HCT116 (cell line): ENCODE data around the gene PRPF39. TPM values are rescaled to one million over a fixed set of nuclear protein-coding genes. Genes with fewer than 3 reads are reported as not detected.

Experiments
- ATAC-seq: fragments of 200-7000 bp; cut with Tn5 transposase; 2 replicates; pipeline ENCODE4 v1.9.1; 2020; ENCODE audit warnings: mild to moderate bottlenecking, moderate library complexity
- BruUV-seq: library from RNA; stranded (reverse); fragments of 400-500 nt; replicated peaks from 2 replicates; lab custom pipeline; 2021; lab: Mats Ljungman, UMichigan
- CTCF ChIA-PET: fragments of 300-600 bp; sonication (Branson Sonifier 250); formaldehyde crosslinking; loops from one replicate; lab custom pipeline; 2021; ENCODE audit warnings: antibody characterized with exemption; lab: Charles Lee
- POLR2A ChIA-PET: fragments of 300-600, 350-600 bp; sonication (Branson Sonifier 250); formaldehyde crosslinking; loops from one replicate; lab custom pipeline; 2021; ENCODE audit warnings: antibody characterized with exemption; lab: Charles Lee
- RAD21 ChIA-PET, 2 experiments: fragments of 300-600 bp; sonication (Branson Sonifier 250); formaldehyde crosslinking; loops; one replicate each; lab custom pipeline; 2023; ENCODE audit warnings: low total read pairs in 2 of 2; ENCODE audit not compliant: uncharacterized antibody in 2 of 2, unreplicated experiment in 2 of 2, low non-redundant PET in 1 of 2; lab: Charles Lee
- DNase-seq: peaks from one replicate; pipeline ENCODE4 v3.0.0-alpha.2; 2010; ENCODE audit warnings: low read depth, low spot score
- H2AFZ ChIP-seq: fragments of 200-600 bp; shearing (Covaris generic), sonication (generic); 2 replicates; pipeline ENCODE4 v1.6.1; 2017; ENCODE audit warnings: low read depth, mixed run types, mixed read lengths, antibody characterized with exemption, low read length; ENCODE audit not compliant: poor library complexity, severe bottlenecking
- H3K27ac ChIP-seq: 2 replicates; pipeline ENCODE4 v1.5.1; 2012; ENCODE audit warnings: low read depth, low read length
- H3K27me3 ChIP-seq: fragments of 200-600 bp; sonication (generic); 2 replicates; pipeline ENCODE4 v1.6.1; 2016; ENCODE audit warnings: mixed run types, low read length, mixed read lengths; ENCODE audit not compliant: insufficient read depth
- H3K36me3 ChIP-seq, 2 experiments: fragments of 200-500 bp in 1 of 2; fragments of 200-600 bp in 1 of 2; sonication (Bioruptor generic) in 1 of 2; sonication (generic) in 1 of 2; 2 replicates each; pipeline versions ENCODE4 v1.5.1 to v1.6.1; 2014 to 2016; ENCODE audit warnings: low read length in 2 of 2, inconsistent platforms in 1 of 2, mixed read lengths in 1 of 2, mixed run types in 1 of 2; ENCODE audit not compliant: insufficient read depth in 2 of 2, control insufficient read depth in 1 of 2
- H3K4me1 ChIP-seq, 2 experiments: fragments of 200-600 bp in 1 of 2; sonication (generic) in 1 of 2; 2 replicates each; pipeline versions ENCODE4 v1.5.1 to v1.6.1; 2012 to 2017; ENCODE audit warnings: low read length in 2 of 2, inconsistent platforms in 1 of 2, mild to moderate bottlenecking in 1 of 2, mixed read lengths in 1 of 2, mixed run types in 1 of 2, moderate library complexity in 1 of 2; ENCODE audit not compliant: insufficient read depth in 2 of 2, control insufficient read depth in 1 of 2
- H3K4me2 ChIP-seq: fragments of 200-600 bp; sonication (generic); 2 replicates; pipeline ENCODE4 v1.6.1; 2017; ENCODE audit warnings: mixed run types, low read length, mixed read lengths
- H3K4me3 ChIP-seq, 2 experiments: fragments of 200-600 bp in 1 of 2; sonication (generic) in 1 of 2; replicated peaks in 1 of 2; 2 replicates each; pipeline ENCODE4 v1.5.1; 2011 to 2016; ENCODE audit warnings: low read length in 2 of 2, control low read depth in 1 of 2, low read depth in 1 of 2, mild to moderate bottlenecking in 1 of 2, mixed read lengths in 1 of 2, mixed run types in 1 of 2
- H3K79me2 ChIP-seq: fragments of 200-600 bp; sonication (generic); 2 replicates; pipeline ENCODE4 v1.6.1; 2017; ENCODE audit warnings: mild to moderate bottlenecking, mixed run types, low read length, moderate library complexity, mixed read lengths; ENCODE audit not compliant: insufficient read depth
- H3K9ac ChIP-seq: fragments of 200-600 bp; sonication (generic); 2 replicates; pipeline ENCODE4 v1.6.1; 2016; ENCODE audit warnings: low read length, mixed read lengths
- H3K9me2 ChIP-seq: fragments of 200-600 bp; sonication (generic), shearing (Covaris generic); 2 replicates; pipeline ENCODE4 v1.6.1; 2017; ENCODE audit warnings: mixed run types, mild to moderate bottlenecking, moderate library complexity; ENCODE audit not compliant: insufficient read depth
- H3K9me3 ChIP-seq, 2 experiments: fragments of 200-500 bp in 1 of 2; fragments of 200-600 bp in 1 of 2; sonication (Bioruptor generic) in 1 of 2; sonication (generic) in 1 of 2; 2 replicates each; pipeline ENCODE4 v1.6.1; 2014 to 2017; ENCODE audit warnings: low read length in 2 of 2, mixed read lengths in 2 of 2, inconsistent platforms in 1 of 2, low read depth in 1 of 2, mild to moderate bottlenecking in 1 of 2, mixed run types in 1 of 2, moderate library complexity in 1 of 2; ENCODE audit not compliant: control insufficient read depth in 1 of 2, insufficient read depth in 1 of 2
- H4K20me1 ChIP-seq: fragments of 200-600 bp; sonication (generic), shearing (Covaris generic); 2 replicates; pipeline ENCODE4 v1.6.1; 2017; ENCODE audit warnings: mixed run types, mild to moderate bottlenecking, moderate library complexity; ENCODE audit not compliant: insufficient read depth
- CBX3 ChIP-seq: IDR thresholded peaks from 2 replicates; pipeline ENCODE4 v1.6.1; 2012; ENCODE audit warnings: low read depth
- CTCF ChIP-seq, 3 experiments: fragments of 200-600 bp in 1 of 3; sonication (generic) in 1 of 3; IDR thresholded peaks in 2 of 3; conservative IDR thresholded peaks in 1 of 3; 2 replicates each; pipeline ENCODE4 v1.5.1; 2012 to 2017; ENCODE audit warnings: low read depth in 2 of 3, low read length in 2 of 3, antibody characterized with exemption in 1 of 3, borderline replicate concordance in 1 of 3, control low read depth in 1 of 3, mild to moderate bottlenecking in 1 of 3, mixed read lengths in 1 of 3, mixed run types in 1 of 3, moderate library complexity in 1 of 3; ENCODE audit not compliant: insufficient read depth in 1 of 3
- EGR1 ChIP-seq: IDR thresholded peaks from 2 replicates; pipeline ENCODE4 v1.6.1; 2012; ENCODE audit warnings: low read depth
- ELF1 ChIP-seq: IDR thresholded peaks from 2 replicates; pipeline ENCODE4 v1.6.1; 2012; ENCODE audit warnings: low read depth, borderline replicate concordance
- EZH2 ChIP-seq: fragments of 200-600 bp; sonication (generic); IDR thresholded peaks from 2 replicates; pipeline ENCODE4 v1.6.1; 2017; ENCODE audit warnings: antibody characterized with exemption, mixed run types
- EZH2phosphoT487 ChIP-seq: fragments of 200-600 bp; IDR thresholded peaks from 2 replicates; pipeline ENCODE4 v1.6.1; 2018; ENCODE audit warnings: antibody characterized with exemption, borderline replicate concordance
- FOSL1 ChIP-seq: IDR thresholded peaks from 2 replicates; pipeline ENCODE4 v1.6.1; 2012; ENCODE audit warnings: low read depth
- JUND ChIP-seq: IDR thresholded peaks from 2 replicates; pipeline ENCODE4 v1.6.1; 2012
- MAX ChIP-seq: IDR thresholded peaks from 2 replicates; pipeline ENCODE4 v1.6.1; 2012
- RAD21 ChIP-seq: IDR thresholded peaks from 2 replicates; pipeline ENCODE4 v1.6.1; 2012; ENCODE audit warnings: low read depth, mild to moderate bottlenecking
- SIN3A ChIP-seq: IDR thresholded peaks from 2 replicates; pipeline ENCODE4 v1.6.1; 2012; ENCODE audit warnings: low read depth
- SP1 ChIP-seq: IDR thresholded peaks from 2 replicates; pipeline ENCODE4 v1.6.1; 2012; ENCODE audit warnings: low read depth
- SRF ChIP-seq: IDR thresholded peaks from 2 replicates; pipeline ENCODE4 v1.6.1; 2012; ENCODE audit warnings: low read depth
- TCF7L2 ChIP-seq: IDR thresholded peaks from 2 replicates; pipeline ENCODE4 v1.7.0; 2011; ENCODE audit warnings: borderline replicate concordance, inconsistent platforms; ENCODE audit not compliant: insufficient read depth, insufficient read length; ENCODE audit errors: extremely low read depth
- YY1 ChIP-seq: IDR thresholded peaks from 2 replicates; pipeline ENCODE4 v1.6.1; 2011; ENCODE audit warnings: low read length, low read depth, moderate library complexity, mild to moderate bottlenecking; ENCODE audit not compliant: insufficient replicate concordance; ENCODE audit errors: extremely low read depth
- ZFX ChIP-seq: fragments of 450-650 bp; IDR thresholded peaks from 2 replicates; pipeline ENCODE4 v1.6.1; 2017
- ZNF274 ChIP-seq: fragments of 200-500 bp; sonication (Bioruptor generic); IDR thresholded peaks from 2 replicates; pipeline ENCODE4 v1.6.1; 2014; ENCODE audit warnings: mild to moderate bottlenecking, low read depth, low read length, inconsistent platforms
- intact Hi-C: fragments of 100-400 bp; cut with micrococcal nuclease; formaldehyde crosslinking; loops from 2 replicates; pipeline ENCODE4 v1.10.0; 2022
- total RNA-seq: library from RNA; stranded (reverse); gene quantifications from one replicate; pipeline ENCODE4 v1.2.1, GENCODE V29; 2021; ENCODE audit not compliant: unreplicated experiment
- TF ChIP-seq, protein P1 (sequence below): IDR thresholded peaks from 2 replicates; pipeline ENCODE4 v1.6.1; 2011; ENCODE audit warnings: mild to moderate bottlenecking, low read length, moderate library complexity; ENCODE audit not compliant: insufficient replicate concordance; ENCODE audit errors: extremely low read depth

The PRPF39 gene
- total RNA-seq, 1 experiment from 2014 or later = 44.7 TPM

- no peak overlapping the region for H3K27ac ChIP-seq
- no peaks in the 10 kb centered on the region for H3K36me3 ChIP-seq
- no peaks in the 10 kb centered on the region for H3K27me3 ChIP-seq
- POLR2A ChIA-PET = no interaction called here
- no peak for TF ChIP-seq MAX
- TF ChIP-seq CTCF (IDR thresholded peaks at IDR 0.05 in 2 of 3, conservative IDR thresholded peaks at IDR 0.05 in 1 of 3; ENCODE audit: borderline replicate concordance in 1 of 3, insufficient read depth in 1 of 3, low read depth in 2 of 3, low read length in 2 of 3) = no peak
- no peak for TF ChIP-seq JUND
- no peak for TF ChIP-seq SIN3A
- no peak for TF ChIP-seq YY1
- TF ChIP-seq, protein P1, sequence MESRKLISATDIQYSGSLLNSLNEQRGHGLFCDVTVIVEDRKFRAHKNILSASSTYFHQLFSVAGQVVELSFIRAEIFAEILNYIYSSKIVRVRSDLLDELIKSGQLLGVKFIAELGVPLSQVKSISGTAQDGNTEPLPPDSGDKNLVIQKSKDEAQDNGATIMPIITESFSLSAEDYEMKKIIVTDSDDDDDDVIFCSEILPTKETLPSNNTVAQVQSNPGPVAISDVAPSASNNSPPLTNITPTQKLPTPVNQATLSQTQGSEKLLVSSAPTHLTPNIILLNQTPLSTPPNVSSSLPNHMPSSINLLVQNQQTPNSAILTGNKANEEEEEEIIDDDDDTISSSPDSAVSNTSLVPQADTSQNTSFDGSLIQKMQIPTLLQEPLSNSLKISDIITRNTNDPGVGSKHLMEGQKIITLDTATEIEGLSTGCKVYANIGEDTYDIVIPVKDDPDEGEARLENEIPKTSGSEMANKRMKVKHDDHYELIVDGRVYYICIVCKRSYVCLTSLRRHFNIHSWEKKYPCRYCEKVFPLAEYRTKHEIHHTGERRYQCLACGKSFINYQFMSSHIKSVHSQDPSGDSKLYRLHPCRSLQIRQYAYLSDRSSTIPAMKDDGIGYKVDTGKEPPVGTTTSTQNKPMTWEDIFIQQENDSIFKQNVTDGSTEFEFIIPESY = no peak
- no peak for TF ChIP-seq TCF7L2
- no peak for TF ChIP-seq SP1
- TF ChIP-seq ZFX = no peak
- no peak for TF ChIP-seq FOSL1
- TF ChIP-seq SRF = no peak
- TF ChIP-seq RAD21 = no peak
- TF ChIP-seq ELF1 = no peak
- TF ChIP-seq CBX3 = no peak
- TF ChIP-seq EZH2 = no peak
- no peak for TF ChIP-seq EZH2phosphoT487
- TF ChIP-seq ZNF274 = no peak
- TF ChIP-seq EGR1 = no peak
- TF ChIP-seq, all 23 proteins: peak for 0
- DNase-seq (no peak), ATAC-seq (no peak)
- no peak overlapping the region for H3K4me2 ChIP-seq
- intact Hi-C loops = no loop called here
- H3K9me3 ChIP-seq = no peaks in the 10 kb centered on the region
- no peaks in the 10 kb centered on the region for H3K9me2 ChIP-seq
- RAD21 ChIA-PET = no interaction called here
- H3K79me2 ChIP-seq = no peaks in the 10 kb centered on the region
- no peak overlapping the region for H2AFZ ChIP-seq
- no peak overlapping the region for H3K4me3 ChIP-seq
- no peaks in the 10 kb centered on the region for H4K20me1 ChIP-seq
- CTCF ChIA-PET = no interaction called here
- no peaks in the 10 kb centered on the region for H3K4me1 ChIP-seq
- H3K9ac ChIP-seq = no peak overlapping the region
- BruUV-seq = no TSS peak
These were observed 32.7 kb upstream of the PRPF39 start for GRCh38 chr14:45051180-45051579.
